NCI-H526 treated with DMSO at 0.1 percent for 48 hours (cell line): ENCODE results near the gene CAAP1.
"Not testable (repeated sequence)": the region's sequence is repeated elsewhere in the genome, so short reads cannot be mapped to it uniquely, and the experiment has no call there.

Source experiments
- DNase-seq: peaks from one replicate; lab custom pipeline; 2025; lab: John Stamatoyannopoulos, UW

Gene CAAP1

DNA sequence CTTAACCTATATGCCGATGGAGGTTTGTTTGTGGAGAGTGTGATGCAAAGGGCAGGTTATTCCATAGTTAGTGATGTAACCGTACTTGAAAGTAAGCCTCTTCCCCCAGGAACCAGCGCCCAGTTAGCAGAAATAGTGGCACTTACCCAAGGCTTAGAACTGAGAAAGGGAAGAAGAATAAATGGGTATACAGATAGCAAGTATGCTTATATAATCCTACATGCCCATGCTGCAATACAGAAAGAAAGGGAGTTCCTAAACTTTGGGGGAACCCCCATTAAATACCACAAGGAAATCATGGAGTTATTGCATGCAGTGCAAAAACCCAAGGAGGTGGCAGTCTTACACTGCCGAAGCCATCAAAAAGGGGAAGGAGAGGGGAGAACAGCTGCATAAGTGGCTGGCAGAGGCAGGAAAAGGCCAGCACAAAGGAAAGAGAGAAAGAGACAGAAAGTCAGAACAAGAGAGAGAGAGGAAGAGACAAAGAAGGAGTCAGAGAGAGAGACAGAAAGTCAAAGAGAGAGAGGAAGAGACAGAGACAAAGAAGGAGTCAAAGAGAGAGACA lies 64.1 kb downstream of the CAAP1 start:
- not testable (repeated sequence) for DNase-seq

DNA sequence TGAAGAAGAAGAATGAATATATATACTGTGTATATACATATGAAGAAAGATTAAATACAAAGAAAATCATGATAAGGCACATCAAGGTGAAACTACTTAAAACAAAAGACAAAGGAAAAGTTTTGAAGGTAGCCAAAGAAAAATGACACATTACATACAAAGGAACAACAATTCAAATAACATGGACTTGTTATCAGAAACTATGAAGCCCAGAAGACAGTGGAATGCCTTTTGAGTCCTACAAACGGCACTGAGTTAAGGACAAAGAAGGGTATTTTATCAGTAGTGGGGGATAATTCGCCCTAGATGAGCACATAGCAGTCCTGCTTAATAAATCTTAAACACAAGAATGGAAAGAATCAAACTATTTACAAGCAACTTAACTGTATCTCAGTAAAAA lies 77.8 kb downstream of the CAAP1 start:
- no peak for DNase-seq

DNA sequence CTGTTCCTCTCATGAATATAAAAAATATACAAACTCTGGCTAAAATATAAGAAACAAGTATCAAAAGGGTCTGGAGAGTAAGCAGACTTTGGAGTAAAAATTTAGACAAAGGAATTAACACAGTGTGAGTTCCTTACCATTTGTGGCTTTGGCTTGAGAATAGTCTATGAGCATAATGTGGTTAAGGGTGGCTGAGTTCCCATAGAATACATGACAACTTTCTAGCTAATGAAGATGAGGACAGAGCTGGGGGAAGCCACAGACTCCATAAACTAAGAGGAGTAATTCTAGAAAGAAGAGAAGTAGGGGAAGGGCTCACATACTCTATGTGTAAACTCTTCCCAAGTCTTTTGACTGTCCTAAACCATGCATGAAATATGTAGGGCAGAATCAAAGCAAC lies 79.4 kb downstream of the CAAP1 start:
- DNase-seq = no peak

DNA sequence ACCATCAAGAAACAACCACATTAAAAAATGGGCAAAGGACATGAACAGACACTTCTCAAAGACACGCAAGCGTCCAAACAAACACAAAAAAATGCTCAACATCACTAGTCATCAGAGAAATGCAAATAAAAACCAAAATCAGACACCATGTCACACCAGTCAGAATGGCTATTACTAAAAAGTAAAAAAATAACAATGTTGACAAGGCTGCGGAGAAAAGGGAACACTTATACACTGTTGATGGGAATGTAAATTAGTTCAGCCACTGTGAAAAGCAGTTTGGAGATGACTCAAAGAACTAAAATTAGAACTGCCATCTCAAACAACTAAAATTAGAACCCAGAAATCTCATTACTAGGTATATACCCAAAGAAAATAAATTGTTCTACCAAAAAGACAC lies 80.4 kb downstream of the CAAP1 start:
- no peak for DNase-seq

DNA sequence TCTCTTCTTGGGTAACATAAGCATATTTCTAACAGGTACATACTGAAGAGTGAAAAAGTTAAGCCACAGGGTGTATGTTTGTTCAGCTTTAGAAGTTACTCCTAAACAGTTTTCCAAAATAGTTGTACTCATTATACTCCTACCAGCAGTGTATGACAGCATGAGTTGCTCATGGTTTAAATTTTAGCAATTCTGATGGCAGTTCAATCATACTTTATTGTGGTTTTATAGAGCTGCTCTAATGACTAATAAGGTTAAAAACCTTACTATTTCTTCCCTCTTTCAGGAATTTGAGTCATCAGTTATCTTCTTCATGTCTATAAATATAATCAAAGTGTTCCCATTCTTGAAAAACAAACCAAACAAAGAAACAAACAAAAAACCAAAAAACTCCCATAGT lies 81.5 kb downstream of the CAAP1 start:
- no peak for DNase-seq

DNA sequence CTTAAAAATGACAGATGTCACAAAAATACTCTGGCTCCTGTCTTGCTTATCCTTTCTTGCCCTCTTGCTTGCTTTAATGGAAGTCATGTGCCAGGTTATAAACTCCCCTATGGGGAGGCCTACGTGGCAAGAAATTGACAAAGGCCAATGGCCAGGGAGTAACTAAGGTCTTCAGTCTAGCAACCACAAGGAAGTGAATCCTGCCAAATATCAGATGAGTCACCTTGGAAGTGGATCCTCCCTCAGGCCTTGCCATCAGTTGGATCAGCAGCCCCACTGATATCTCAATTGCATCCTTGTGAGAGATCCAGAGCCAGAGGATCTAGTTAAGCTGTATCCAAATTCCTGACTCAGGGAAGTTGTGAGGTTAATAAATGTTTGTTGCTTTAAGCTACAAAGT lies 82.8 kb downstream of the CAAP1 start:
- no peak for DNase-seq

DNA sequence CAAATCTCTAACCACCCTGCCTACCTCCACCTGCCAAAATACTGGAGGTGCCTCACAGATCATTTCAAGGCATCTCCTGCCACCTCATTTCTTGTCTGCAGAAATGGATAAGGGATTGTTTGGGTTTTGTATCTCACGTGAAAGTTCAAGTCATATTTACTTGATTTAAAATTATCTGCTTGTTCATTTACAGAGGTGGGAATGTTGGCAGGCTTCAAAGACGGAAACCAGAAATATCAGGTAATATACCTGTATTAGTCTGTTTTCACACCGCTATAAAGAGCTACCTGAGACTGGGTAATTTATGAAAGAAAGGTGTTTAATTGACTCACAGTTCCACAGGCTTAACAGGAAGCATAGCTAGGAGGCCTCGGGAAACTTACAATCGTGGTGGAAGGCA lies 85.4 kb downstream of the CAAP1 start:
- DNase-seq = no peak

DNA sequence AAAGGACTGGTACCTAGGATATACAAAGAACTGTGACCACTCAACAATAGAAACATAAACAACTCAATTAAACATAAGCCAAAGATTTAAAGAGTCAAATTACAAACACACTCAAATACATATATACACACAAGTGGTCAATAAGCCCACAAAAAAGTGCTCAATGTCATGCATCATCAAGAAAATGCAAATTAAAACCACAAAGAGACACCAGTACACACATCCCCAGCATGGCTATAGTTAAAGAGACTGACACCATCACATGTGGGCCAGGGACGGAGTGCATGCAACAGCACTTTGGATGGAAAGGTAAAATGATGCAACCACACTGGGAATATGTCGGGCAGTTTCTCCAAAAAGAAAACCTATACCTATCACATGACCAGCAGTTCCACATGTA lies 89.7 kb downstream of the CAAP1 start:
- no peak for DNase-seq

DNA sequence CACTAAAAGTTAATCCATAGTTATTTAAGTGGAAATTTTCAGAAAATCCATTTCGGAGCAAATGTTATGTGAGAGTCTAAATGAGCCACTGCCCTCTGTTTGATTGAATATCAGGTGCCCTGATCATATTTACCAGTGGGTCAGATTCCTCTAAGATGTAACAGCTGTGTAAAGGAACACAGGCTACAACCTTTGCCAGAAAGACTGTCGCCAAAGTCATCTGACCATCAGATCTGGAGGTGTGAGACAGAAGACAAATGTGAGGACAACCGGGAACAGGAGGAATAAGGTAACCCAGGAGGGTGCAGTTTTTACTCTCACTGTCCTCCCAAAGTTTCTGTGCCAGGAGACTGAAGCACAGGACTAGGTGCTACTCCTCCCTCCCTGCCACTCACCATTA lies 90.8 kb downstream of the CAAP1 start:
- DNase-seq = no peak

DNA sequence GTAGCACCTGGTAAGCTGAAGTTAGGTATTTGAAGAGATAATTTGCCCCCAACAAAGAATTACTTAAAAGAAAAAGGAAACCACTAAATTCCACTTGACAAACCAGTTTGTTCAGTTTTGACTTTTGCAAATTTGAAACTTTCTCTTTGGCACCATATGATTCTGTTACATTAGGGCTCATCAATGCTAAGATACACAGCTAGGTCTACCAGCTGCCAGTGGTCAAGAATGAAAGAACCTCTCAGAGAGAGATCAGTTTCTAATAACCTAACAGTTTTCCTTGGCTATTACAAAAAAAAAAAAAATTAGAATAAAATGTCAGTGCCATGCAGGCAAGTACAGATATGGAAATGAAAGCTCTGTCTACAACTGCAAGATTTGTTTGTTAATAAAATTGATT lies 92.3 kb downstream of the CAAP1 start:
- DNase-seq = no peak

DNA sequence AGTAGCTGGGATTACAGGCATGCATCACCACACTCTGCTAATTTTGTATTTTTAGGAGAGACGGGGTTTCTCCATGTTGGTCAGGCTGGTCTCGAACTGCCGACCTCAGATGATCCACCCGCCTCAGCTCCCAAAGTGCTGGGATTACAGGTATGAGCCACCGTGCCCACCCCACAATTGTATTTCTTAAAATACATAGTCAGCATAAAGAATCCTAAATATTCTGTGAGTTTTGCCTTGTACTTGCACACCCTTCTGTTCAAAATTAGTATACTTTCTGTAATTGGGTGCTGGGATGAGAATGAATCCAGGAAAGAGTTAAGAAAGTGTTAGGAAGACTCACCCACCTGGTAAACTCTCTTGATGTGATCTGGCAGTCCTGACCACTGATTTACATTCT lies 101.3 kb downstream of the CAAP1 start:
- no peak for DNase-seq
